NOMO-1 treated with DMSO at 0.1 percent for 48 hours (cell line): ENCODE data around the gene SLC6A6.

Experiments used
- DNase-seq: peaks from one replicate; lab custom pipeline; 2025; ENCODE audit not compliant: unreplicated experiment; lab: John Stamatoyannopoulos, UW

Gene SLC6A6

DNA sequence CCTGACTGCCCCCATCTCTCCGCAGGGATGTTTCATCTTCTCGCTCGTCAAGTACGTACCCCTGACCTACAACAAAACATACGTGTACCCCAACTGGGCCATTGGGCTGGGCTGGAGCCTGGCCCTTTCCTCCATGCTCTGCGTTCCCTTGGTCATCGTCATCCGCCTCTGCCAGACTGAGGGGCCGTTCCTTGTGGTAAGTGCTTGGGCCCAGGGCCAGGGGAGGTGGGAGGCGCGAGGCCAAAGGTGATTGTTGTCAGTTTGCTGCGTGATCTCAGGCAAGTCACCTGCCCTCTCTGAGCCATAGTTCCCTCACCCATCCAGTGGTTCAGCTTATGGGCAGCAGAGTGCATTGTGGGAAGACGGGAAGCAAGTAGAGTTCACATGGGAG lies 79.2 kb downstream of the SLC6A6 start:
- no peak for DNase-seq

GRCh38 chr3:14482271-14482721 lies 79.9 kb downstream of the SLC6A6 start:
- DNase-seq = no peak

DNA sequence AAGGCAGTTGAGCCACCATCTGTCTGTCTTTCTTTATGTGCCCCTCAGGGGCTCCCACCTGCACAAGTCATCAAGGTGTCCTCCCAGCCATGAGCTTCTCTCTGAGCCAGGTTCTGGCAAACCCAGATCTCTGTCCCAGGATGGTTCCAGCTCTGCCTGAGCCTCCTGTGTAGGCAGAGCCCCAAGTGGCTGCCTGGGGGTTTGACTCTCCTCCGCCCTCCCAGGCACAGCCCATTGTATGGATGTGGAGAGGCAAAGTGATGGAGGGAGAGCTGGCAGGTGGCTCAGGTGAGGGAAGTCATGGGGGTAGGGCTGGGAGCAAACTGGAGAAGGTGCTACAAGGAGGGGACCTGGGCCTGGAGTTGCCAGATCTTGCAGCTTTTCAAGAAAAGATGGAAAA lies 80.9 kb downstream of the SLC6A6 start:
- DNase-seq = no peak

GRCh38 chr3:14484741-14485140 lies 82.3 kb downstream of the SLC6A6 start:
- DNase-seq = no peak

DNA sequence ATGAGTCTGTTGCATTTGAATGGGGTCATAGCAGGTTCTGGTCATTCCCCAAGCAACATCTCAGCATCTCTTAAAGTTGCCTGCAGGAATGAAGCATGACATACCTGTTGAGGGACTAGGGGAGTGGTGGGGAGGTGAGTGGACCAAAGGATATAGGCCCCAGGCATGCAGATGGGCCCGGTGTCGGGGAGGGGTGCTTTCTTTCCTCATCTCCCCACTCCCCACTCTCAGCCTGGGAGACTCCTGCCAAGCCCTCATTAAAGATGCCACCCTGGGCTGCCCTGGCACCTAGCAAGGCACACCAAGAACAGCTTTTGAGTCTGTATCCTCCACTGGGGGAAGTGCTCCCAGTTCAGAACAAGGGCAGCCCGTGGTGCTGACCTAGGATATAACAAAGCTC lies 83.6 kb downstream of the SLC6A6 start:
- DNase-seq = no peak

DNA sequence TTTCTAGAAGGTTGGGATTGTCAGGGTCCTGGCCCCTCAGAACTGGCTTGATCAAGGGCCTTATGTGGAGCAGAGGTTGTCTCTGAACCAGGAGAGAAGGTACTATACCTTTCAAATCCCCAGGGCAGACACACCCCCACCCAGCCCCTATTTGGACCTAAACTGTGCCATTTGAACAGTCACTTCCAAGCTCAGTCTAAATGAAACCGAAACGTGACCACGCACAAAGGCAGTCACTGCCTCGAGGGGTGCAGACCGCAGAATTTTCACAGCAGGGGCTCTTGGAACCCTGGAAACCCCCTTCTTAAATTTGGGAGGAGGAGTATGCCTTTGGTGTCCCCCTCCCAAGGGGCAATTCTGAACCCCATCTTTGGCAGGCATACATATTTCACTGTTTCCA lies 84.1 kb downstream of the SLC6A6 start:
- DNase-seq = no peak

- no peak for DNase-seq
Observed at GRCh38 chr3:14487086-14487485, 84.7 kb downstream of the SLC6A6 start.

DNA sequence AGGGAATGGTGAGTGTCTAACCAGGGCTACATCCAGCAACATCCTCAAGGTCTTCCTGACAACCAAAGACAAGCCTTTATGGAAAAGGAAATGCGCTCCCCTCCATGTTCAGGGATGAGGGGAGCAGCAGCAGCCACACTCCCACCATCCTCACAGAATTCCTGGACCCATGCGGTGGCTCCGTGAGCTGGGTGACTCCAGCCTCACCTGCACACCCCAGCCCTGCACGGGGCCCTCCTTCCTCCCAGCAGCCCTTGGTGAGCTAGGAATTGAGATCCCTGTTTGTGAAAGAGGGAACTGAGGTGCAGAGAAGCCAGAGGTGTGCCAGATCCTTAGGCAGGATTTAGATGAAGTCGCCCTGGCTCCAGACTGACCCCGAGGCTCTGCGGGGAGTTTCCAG lies 85.4 kb downstream of the SLC6A6 start:
- DNase-seq = no peak

DNA sequence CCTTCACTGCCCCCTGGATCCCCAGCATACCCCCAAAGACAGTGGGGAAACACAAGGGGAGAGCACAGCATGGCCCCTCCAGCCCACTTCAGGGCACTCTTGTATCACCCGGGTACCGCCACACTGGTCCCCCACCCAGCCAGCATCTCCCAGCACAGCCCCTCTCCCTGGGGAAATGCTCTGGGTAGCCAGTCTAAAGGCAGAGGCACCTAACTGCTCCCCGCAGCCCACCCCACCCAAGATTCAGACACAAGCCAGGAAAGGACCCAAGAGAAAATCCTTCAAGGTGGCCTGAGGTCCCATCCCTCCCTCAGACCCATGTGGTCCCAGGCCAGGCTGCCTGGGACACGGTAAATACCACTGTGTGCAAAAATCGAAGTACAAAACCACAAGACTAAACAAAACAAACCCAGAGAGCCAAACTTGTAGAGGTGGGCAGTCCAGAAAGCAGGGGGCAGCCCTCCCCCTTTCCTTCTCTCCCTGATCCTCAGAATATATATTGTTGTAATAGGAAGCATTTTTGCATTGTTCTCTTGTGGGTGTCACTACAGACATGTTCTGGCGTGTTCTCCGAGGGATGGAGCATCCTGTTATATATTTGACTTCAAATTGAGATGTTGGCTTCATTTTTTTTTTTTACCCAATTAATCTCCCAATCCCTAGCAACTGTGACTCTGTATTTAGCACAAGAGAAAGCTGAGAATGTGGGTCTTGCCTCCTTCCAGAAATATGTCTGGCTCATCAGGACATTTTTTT lies 86.1 kb downstream of the SLC6A6 start:
- no peak for DNase-seq

DNA sequence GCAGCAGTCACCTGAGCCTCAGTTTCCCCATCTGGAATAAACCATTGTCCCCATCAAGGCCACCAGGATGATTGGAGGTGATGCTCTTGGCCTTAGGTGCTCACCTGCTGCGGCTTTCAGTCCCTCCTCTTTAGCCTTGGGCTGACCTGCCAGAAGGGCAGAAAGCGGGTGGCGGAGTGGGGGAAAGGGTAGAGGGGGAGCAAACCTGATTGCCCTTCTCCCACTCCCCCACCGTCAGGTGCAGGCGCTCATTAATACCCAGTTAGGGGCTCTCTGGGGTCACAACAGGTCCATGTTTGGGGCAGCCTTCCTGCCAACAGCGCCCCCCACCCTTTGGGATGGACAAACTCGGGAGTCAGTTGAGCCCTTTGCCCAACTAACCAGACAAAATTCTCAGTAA lies 87.2 kb downstream of the SLC6A6 start:
- no peak for DNase-seq

DNA sequence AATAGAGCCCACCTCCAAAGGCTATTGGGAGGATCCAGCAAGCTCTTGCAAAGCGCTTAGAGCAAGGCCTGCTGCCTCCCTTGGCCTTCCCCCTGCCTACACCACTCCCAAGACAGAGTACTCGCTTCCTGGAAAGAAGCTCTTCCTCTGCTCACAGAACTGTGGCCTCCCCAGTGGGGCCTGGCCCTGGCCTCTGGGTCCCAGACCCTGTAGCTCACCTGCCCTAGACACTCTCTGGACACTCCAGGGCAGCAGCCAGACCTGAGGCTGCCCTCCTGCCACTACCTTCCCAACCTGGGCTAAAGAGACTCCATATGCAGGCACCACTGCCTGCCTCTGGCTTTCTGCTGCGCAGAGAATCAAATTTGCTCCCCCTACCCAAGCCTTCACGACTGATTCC lies 87.8 kb downstream of the SLC6A6 start:
- DNase-seq = no peak

DNA sequence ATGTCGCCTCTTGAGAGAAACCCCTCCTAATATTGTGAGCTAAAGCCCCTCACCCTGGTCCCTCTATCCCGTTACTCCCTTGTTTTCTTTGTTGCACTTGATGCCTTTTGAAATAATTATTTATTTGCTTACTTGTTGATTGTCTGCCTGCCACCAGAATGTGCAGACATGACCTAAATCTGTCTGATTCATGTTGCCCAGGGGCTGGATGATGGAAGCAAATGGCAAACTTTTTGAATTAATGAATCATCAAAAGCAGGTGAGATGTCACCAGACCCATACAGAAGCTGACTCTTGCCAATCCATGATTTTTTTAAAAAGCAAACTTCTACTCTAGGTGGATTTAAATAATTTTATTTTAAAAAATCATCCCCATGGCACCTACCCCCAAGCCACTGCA lies 88.4 kb downstream of the SLC6A6 start:
- DNase-seq = no peak

DNA sequence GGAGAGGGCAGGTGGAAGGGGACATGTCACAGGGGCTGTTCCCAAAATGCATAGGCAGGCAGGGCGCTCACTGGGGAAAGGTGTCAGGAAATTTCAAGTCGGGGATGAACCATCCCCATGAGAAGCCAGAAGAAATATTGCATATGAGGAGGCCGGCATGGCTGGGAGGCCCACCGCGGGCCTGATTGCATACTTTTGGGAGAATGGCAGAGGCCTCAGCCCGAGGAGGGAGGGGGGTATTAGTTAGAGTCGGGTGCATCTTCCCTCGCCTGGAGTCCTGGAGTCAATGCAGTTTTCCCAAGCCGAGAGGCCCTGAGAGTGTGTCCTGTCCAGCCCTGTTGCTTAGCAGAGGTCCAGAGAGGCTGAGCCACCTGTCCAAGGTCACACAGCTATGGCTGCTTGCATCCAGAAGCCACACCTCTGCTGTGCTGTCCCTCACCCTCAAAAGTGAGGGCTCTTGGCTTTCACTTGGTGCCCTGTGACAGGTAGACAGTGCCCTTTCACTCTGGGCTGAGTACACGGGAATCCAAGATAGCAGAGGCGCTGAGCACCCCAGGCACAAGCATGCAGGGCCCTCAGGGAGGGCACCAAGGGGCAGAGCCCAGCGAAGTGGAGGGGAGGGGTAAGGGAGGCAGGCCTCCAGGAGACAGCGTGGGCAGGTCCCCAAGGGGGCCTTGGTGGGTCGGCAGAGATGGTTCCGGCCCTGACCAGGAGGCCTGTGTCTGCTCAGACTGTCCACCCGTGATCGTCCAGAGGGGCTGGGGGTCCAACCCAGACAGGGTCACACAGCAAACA lies 89.2 kb downstream of the SLC6A6 start:
- no peak for DNase-seq

DNA sequence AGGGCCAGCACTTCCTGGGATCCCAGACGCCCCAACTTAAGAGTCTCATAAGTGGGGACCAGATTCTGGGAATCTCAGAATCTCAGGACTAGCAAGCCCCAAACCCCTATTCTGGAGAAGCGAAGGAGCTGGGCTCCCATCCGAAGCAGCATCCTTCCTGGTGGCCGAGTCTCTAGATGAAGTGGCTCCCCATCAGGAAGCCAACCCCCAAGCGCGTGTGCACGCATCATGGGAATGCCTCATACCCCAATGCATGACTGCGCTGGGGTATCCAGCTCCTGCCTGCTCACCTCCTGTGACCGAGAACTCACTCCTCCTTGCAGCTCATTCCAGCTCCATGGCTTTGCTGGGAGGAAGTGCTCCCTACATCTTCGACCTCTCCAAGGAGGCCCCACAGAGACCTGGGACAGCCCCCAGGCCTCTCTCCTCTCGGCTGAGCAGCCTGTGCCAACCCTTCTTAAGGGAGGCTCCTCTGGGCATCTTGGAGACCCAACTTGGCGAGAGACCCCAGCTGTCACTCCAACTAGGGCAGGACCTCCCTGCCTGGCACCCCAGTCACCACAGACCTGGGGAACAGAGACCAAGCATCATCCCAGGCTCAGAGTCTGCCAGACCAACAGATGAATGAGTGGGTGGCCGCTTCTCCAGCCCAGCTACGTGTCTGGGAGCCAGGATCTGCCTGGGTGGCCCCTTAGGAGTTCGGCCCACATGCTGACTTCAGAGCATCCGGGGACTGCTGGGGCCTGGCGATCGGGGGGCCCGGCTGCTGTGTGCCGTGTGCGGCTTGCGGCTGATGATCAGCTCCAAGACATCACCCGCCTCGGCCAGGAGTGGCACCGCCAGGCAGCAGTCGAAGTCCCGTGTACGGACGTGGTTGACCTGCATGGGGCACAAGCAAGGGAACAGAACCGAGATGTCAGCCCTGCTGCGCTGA lies 90.8 kb downstream of the SLC6A6 start:
- DNase-seq = no peak

DNA sequence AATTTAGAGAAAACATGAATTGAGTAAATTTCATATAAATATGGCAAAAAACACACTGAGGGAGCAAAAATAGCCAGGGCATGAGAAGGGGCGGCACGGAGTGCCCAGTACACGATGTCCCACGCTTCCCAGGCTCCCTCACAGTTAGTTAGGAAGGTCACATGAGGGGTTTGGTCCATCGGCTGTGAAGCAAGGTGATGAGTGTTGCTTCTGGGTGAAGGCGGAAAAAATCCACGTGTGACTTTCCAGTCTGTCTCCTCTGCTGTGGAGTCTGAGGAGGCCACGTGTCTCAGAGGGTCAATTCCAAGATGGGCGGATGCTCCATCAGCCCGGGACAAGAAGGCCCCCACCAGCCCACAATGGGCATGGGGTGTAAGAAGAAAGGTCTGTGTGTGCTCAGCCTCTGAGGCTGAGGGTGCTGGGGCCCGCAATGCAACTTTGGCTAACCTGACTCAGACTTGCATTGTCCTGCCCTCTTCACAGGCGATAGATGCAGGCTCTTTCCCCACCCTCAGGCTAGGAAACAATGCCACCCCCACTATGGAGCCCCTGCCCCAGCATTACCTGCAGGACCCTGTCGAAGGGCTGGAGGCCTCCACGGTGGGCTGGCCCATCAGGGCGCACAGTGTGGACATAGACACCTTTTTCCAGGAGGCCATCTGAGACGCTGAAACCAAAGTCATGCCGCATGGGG lies 92.0 kb downstream of the SLC6A6 start:
- no peak for DNase-seq

- DNase-seq = no peak
Observed at GRCh38 chr3:14494973-14495300, 92.5 kb downstream of the SLC6A6 start.

DNA sequence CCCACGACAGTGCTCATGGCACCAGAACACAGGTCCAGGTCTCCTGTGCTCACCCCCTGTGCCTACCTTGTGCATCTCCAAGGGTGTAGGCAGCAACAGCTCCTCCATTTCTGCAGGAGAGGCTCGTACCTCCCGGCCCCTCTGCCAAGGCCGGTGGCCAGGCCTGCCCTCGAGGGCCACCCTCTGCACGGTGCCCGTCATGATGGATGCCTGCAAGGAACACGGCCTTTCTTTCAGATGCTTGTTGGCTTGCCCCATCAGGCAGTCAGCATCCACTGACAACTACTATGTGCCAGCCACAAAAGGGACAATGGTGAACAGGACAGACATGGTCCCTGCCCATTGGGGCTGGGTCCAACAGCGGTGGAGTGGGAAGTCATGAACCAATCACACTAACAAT lies 93.9 kb downstream of the SLC6A6 start:
- DNase-seq = no peak

GRCh38 chr3:14497321-14497720 lies 94.9 kb downstream of the SLC6A6 start:
- DNase-seq = no peak

- DNase-seq = no peak
Observed at GRCh38 chr3:14502472-14502871, 100.1 kb downstream of the SLC6A6 start.

DNA sequence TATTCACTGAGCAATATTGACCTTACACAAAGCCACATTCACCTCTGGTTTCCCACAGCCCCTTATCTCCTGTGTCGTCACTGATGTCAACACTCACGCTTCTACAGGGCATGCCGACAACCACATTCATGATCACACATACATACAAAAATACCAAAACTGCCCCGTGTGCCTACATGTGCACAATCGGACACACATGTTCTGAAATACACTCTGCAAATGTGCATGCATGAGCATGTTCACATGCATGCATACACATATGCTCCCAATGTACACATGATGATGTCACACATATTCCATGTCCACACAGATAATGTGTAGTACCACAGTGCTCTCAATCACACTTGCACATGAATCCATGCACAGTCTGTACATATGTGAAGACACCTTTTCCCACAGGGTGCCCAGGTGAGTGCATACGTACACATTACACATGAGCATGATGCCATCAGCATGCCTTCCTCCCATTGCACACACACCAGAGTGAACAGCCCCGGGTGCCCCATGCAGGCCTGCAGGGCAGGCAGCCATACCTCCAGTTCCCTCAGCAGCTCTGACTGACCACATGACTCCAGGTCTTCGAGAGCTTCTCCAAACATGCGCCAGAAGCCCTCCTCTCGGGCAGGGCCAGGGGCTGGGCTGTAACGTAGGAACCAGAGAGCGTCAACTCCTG lies 100.8 kb downstream of the SLC6A6 start:
- no peak for DNase-seq

- DNase-seq = no peak
Observed at GRCh38 chr3:14503706-14504065, 101.3 kb downstream of the SLC6A6 start.
